ENCODE results near the gene ZNF496.

The ZNF496 gene

GRCh38 chr1:247287460-247287859, 44.2 kb downstream of the ZNF496 start:
- H3K4me1 ChIP-seq (ENCODE audit: control insufficient read depth, insufficient read depth, low read length), result no peaks in the 10 kb centered on the region
- CTCF ChIA-PET, result no interaction called here
- no peak overlapping the region for H3K27ac ChIP-seq (ENCODE audit: extremely low read depth, low read depth, low read length)
- H3K9me3 ChIP-seq (ENCODE audit: control insufficient read depth, insufficient read depth, low read depth, low read length), result no peaks in the 10 kb centered on the region
- TF ChIP-seq ZNF610 (tag by site-specific recombination; IDR thresholded peaks at IDR 0.05; ENCODE audit: borderline replicate concordance) (no peak), ZNF785 (tag by site-specific recombination; IDR thresholded peaks at IDR 0.05) (no peak), KLF9 (tag by site-specific recombination; IDR thresholded peaks at IDR 0.05; ENCODE audit: low read depth) (no peak), ZNF596 (tag by site-specific recombination; IDR thresholded peaks at IDR 0.05) (no peak), ZSCAN23 (tag by site-specific recombination; IDR thresholded peaks at IDR 0.05) (no peak), SETDB1 (IDR thresholded peaks at IDR 0.05; ENCODE audit: insufficient read length, low read length) (no peak), ZNF561 (tag by site-specific recombination; IDR thresholded peaks at IDR 0.05; ENCODE audit: borderline replicate concordance) (no peak), ZNF518A (tag by site-specific recombination; conservative IDR thresholded peaks at IDR 0.05; ENCODE audit: low read depth) (no peak), ZNF707 (tag by site-specific recombination; IDR thresholded peaks at IDR 0.05) (no peak), ZNF660 (tag by site-specific recombination; IDR thresholded peaks at IDR 0.05) (no peak), ZIC2 (tag by site-specific recombination; IDR thresholded peaks at IDR 0.05) (no peak), ZNF530 (tag by site-specific recombination; IDR thresholded peaks at IDR 0.05; ENCODE audit: low read depth) (no peak), PRDM4 (tag by site-specific recombination; IDR thresholded peaks at IDR 0.05) (no peak)
- H3K4me3 ChIP-seq (ENCODE audit: low read depth, low read length), result no peak overlapping the region
- H3K36me3 ChIP-seq (ENCODE audit: control insufficient read depth in 2 of 2, insufficient read depth in 1 of 2, low read length in 2 of 2), result no peaks in the 10 kb centered on the region
- POLR2A ChIA-PET, result no interaction called here

- no peak for TF ChIP-seq HOXA7 (CRISPR knock-in tag; IDR thresholded peaks at IDR 0.05; ENCODE audit: borderline replicate concordance)
- no peak for TF ChIP-seq ZNF26 (tag by site-specific recombination; IDR thresholded peaks at IDR 0.05)
- TF ChIP-seq ZNF513 (tag by site-specific recombination; IDR thresholded peaks at IDR 0.05), result no peak
- no peak for TF ChIP-seq ZNF654 (tag by site-specific recombination; IDR thresholded peaks at IDR 0.05; ENCODE audit: low read depth)
- no peak for TF ChIP-seq YY2 (tag by site-specific recombination; IDR thresholded peaks at IDR 0.05)
- TF ChIP-seq EGR2 (tag by site-specific recombination; IDR thresholded peaks at IDR 0.05; ENCODE audit: low read depth), result no peak
- TF ChIP-seq ZNF621 (tag by site-specific recombination; IDR thresholded peaks at IDR 0.05), result no peak
- TF ChIP-seq ZNF426 (tag by site-specific recombination; IDR thresholded peaks at IDR 0.05), result no peak
- TF ChIP-seq BCL6B (tag by site-specific recombination; IDR thresholded peaks at IDR 0.05), result no peak
- Histone ChIP-seq H3K4me1 (ENCODE audit: control insufficient read depth, insufficient read depth, low read length) (no peaks in the 10 kb centered on the region), H3K36me3 (ENCODE audit: control insufficient read depth in 2 of 2, insufficient read depth in 1 of 2, low read length in 2 of 2) (no peaks in the 10 kb centered on the region), H3K9me3 (ENCODE audit: control insufficient read depth, insufficient read depth, low read depth, low read length) (no peaks in the 10 kb centered on the region), H3K27ac (ENCODE audit: extremely low read depth, low read depth, low read length) (no peak overlapping the region), H3K4me3 (ENCODE audit: low read depth, low read length) (no peak overlapping the region)
- ChIA-PET CTCF (no interaction called here), POLR2A (no interaction called here)
Observed at GRCh38 chr1:247286134-247286670, 45.5 kb downstream of the ZNF496 start.
